ENCODE measurements around the gene TMEM45A.

DNA sequence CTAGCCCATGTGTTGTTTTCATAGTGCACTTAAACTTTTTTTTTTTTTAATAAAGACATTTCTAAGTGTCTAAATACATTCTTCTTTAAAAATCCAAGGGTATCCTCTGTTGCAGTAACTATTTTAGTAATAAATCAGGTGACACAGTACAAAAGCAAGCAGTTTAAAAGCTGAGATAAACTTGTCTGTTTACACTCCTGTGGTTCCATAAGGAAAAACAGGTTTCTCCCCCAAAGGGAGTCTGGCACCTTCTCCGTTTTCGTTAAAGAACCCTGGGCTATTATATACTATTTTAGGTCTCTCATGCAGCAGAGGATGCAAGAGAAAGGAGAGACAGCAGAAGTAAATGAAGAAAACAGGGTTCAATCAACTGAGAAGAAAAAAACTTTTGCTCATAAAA, 43.2 kb upstream of the TMEM45A start:
- TF ChIP-seq FOXA1 (IDR thresholded peaks at IDR 0.05) (no peak), ZNF384 (IDR thresholded peaks at IDR 0.05) (no peak), FOXK2 (IDR thresholded peaks at IDR 0.05) (no peak)
- TF ChIP-seq, protein P1, sequence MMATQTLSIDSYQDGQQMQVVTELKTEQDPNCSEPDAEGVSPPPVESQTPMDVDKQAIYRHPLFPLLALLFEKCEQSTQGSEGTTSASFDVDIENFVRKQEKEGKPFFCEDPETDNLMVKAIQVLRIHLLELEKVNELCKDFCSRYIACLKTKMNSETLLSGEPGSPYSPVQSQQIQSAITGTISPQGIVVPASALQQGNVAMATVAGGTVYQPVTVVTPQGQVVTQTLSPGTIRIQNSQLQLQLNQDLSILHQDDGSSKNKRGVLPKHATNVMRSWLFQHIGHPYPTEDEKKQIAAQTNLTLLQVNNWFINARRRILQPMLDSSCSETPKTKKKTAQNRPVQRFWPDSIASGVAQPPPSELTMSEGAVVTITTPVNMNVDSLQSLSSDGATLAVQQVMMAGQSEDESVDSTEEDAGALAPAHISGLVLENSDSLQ (IDR thresholded peaks at IDR 0.05), result no peak
